IPS-18c (cell line): ENCODE measurements around the gene TRPV2.
"Not testable (repeated sequence)": the region's sequence is repeated elsewhere in the genome, so short reads cannot be mapped to it uniquely, and the experiment has no call there.

Experiments
- H3K4me3 ChIP-seq: 2 replicates; pipeline ENCODE4 v1.7.0; 2013; ENCODE audit warnings: low read depth, mild to moderate bottlenecking, low read length, moderate library complexity; ENCODE audit not compliant: insufficient read depth
- H3K9me3 ChIP-seq: one replicate; pipeline ENCODE4 v1.6.1; 2013; ENCODE audit warnings: mild to moderate bottlenecking, low read length, moderate library complexity; ENCODE audit not compliant: control insufficient read depth, insufficient read depth

Gene TRPV2

DNA sequence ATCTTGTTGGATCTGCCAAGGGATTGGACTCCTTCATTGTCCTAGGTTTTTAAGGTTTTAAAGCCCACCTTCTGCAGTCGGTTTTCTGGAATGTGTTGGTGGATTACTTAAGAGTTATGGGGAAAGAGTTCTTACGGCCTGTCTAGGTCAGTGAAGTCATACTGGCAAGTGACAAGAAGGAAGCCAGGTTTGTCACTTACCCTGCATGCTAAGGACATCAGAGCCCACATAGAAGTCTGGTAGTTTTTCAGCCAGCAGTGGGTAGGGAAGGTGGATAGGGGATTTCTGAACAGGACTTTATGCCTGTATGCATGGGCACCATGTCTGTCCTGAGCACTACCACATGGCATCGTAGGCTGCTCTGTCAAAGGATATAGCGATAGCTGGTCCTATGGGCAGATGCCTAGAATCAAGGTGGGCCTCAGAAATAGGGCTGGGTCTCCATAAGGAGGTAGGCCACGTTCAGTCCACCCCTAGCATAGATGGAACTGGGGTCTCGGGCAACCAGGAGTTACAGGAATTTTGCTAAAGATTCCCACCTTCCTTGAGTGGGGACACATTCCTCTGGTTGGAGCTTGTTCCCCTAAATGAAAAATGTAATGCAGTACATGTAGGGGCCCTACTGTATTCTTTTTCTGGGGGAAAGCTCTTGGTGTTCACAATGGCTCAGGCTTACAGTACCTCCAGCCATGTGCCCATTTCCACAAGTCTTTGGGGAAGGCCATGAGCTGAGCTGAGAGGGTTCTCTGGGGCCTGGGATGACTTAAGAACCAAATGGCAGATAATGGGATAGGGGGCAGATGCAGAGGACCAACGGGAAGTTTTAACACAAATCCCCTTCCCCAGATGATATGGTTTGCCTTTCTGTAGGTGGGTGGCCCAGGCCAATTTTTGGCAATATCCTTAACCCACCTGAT is 27.5 kb downstream of the TRPV2 start:
- Histone ChIP-seq H3K9me3 (no peaks in the 10 kb centered on the region), H3K4me3 (no peak overlapping the region)

DNA sequence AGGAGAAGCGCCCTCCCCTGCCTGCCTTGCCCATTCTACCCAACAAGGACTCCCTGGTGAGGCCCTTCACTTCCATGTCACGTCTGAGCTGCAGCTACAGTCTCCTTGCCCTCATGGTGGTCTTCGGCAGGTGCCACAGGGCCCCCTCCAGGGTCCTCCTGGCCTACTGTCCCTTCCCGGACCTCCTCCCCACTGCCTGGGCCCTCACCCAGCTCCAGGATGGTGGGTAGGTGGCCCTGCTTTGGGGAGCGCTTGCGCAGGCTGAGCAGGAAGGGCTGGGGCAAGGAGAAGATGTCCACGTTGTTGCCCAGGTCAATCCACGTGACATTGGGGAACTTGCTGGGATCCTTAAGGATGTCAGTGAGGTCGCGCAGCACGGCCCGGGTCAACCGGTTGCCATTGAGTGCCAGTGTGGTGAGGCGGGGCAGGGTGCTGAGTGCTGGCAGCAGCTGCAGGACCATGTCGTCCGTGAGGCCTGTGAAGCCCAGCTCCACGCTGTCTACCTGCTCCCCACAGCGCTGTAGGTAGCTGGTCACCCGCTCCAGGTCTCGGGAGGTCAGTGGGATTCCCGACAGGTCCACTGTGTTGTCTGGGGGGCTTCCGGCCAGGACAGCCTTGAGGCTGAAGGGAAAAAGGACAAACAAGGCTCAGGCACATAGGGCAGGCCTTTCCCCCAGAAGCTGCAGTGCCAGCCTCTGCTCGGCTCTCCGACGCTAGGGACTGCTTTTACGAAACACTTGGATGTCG is 28.3 kb downstream of the TRPV2 start:
- H3K4me3 ChIP-seq, result no peak overlapping the region
- H3K9me3 ChIP-seq, result no peaks in the 10 kb centered on the region

DNA sequence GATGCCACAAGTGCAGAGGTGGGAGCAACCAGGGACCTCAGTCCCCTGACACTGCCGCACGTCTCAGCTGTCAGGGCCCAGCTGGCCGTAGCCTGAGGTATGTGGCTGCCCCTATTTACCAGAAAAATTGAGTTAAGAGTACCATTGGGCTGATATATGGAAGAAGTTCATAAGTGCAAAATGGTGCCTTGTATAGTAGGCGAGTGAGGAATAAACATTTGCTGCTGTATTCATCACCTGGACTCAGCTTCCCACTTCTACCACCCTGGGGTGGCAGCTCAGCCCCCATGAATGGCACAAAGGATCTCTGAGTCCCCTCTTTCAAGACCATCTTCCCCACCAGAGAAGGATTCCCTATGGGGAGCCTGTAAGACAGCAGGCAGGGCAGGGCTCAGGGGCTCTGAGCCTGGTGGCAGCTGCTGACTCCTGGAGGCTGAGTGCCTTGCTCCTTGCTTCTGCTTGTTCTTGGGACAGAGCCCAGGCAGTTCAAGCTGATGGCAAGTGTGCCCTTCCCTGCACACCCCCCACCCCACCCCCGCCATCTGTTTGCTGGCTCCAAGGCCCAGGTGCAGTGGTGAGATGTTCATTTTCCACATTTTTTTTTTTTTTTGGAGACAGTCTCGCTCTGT is 29.0 kb downstream of the TRPV2 start:
- H3K9me3 ChIP-seq, result no peaks in the 10 kb centered on the region
- no peak overlapping the region for H3K4me3 ChIP-seq

DNA sequence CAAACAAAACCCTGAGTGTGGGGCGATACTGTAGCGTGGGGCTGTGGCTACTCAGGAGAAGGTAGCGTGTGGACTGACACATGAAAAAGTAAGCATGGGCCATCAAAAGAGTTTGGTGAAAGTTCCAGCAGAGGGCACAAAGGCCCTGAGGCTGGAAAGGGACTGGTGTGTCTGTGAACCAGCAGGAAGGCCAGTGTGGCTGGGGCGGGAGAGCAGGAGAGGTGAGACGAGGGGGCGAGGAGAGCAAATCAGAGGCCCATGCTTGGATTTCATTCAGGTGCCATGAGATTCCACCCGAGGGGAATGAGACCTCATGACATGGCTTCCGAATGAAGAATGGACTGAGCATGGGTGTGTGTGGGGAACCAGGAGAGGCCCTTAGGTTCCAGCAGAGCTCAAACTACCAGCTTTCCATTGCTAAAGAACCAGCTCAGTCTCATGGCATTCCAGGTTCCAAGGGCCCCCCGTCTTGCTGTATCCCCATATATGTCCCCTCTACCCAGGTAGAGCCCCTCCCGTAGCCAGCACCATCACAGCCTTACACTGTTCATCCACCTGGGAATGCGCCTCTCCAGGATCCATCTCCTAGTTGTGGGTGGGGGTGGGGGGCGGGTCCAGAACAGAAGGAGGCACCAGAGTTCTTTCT is 31.1 kb downstream of the TRPV2 start:
- H3K4me3 ChIP-seq, result no peak overlapping the region

DNA sequence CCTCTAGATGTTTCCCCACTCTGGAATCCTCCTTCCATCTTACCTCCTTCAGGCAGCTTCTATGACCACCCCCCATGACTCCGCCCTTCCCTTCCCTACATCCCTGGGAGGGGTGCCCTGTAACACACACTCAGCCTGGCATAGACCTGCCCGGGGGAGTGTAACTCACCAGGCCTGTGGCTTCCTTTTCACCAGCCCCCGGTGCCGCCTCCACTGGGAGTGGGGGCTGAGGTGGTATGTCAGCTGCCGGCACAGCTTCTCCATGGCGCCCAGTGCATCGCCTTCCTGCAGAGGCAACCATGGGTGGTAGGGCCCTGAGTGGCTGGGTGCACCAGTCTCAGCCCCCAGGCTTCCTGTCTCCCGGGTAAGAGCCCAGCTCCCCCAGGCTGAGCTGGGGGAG is 32.3 kb downstream of the TRPV2 start:
- Histone ChIP-seq H3K9me3 (no peaks in the 10 kb centered on the region), H3K4me3 (no peak overlapping the region)

More for the DNA sequence above, 31.1 kb downstream of the TRPV2 start:
- H3K9me3 ChIP-seq, result no peaks in the 10 kb centered on the region

DNA sequence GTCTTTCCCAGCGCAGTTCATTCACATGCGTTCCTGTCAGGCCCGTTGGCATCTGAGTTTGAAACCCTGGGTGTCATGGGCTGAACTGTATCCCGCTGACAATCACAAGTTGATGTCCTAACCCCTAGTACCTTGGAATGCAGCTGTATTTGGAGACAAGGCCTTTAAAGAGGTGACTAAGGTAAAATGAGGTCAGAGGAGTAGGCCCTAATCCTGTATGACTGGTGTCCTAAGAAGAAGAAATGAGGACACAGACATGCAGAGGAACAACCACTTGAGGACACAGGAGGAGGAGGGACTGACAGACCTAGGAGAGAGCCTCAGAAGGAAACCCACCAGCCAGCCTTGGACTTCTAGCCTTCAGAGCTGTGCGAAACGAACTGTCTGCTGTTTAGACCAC is 33.1 kb downstream of the TRPV2 start:
- no peaks in the 10 kb centered on the region for H3K9me3 ChIP-seq
- no peak overlapping the region for H3K4me3 ChIP-seq

DNA sequence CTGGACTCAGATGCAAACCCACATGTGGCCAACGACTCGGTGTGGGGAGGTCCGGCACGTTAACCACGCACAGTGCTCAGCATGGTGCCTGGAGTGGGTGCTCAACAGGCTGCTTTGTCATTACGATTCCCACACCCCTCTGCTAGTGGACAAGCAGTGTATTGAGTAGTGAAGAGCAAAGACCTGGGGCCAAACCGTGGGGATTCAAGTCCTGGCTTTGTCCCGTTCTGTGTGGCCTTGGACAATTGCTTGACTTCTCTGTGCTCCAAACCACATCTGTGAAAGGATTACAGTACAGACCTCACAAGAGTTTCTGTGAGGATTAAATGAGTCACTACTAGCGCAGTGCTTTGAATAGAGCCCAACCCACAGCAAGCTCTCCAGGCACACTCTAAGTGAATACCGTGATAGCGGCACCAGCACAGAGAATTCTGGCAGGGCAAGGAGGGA is 33.8 kb downstream of the TRPV2 start:
- H3K4me3 ChIP-seq, result no peak overlapping the region
- no peaks in the 10 kb centered on the region for H3K9me3 ChIP-seq

DNA sequence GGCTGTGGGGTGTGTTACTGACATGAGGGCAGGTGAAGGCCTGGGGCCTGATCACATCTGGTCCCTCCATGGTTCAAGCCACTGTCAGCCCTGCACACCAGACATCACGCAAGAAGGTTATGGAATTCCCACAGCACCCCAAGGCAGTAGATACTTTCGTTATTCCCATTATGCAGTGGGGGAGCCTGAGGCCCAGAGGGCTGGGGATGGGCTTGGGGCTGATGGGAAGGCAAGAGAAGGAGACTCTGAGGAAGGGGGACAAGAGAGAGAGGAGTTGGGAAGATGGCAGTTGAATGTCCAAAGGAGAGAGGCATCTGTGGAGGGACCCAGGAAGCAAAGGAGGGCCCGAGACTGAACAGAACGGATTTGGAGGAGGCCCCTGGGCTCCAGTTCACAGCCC is 34.7 kb downstream of the TRPV2 start:
- no peak overlapping the region for H3K4me3 ChIP-seq

DNA sequence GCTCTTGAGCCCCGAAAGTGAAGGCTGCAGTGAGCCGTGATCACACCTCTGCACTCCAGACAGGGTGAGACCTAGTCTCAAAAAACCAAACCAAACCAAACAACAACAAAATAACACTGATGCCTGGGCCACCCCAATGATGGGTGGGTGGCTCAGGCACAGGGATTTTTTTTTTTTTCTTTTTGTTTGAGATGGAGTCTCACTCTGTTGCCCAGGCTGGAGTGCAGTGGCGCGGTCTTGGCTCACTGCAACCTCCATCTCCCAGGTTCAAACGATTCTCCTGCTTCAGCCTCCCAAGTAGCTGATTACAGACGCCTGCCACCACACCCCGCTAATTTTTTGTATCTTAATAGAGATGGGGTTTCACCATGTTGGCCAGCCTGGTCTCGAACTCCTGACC is 36.9 kb downstream of the TRPV2 start:
- H3K9me3 ChIP-seq, H3K4me3 ChIP-seq: not testable (repeated sequence)

More for the DNA sequence above, 34.7 kb downstream of the TRPV2 start:
- H3K9me3 ChIP-seq, result no peaks in the 10 kb centered on the region

DNA sequence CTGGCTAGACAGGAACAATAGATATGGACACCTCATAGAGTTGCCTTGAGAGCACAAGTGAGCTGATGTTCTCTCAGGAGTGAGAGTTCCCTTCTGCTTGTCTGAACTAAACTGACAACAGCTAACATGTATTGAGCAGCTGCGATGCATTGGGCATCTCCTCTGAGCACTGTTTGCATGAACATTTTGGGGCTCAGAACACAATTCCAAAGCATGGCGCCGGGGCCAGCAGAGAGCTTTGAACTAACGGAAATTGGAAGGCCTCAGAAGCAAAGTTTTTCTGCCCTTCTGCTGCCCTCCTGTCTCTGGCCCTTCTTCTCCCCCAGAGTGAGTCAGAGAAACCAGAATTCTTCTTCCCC is 38.1 kb downstream of the TRPV2 start:
- H3K4me3 ChIP-seq, result no peak overlapping the region
- no peaks in the 10 kb centered on the region for H3K9me3 ChIP-seq

DNA sequence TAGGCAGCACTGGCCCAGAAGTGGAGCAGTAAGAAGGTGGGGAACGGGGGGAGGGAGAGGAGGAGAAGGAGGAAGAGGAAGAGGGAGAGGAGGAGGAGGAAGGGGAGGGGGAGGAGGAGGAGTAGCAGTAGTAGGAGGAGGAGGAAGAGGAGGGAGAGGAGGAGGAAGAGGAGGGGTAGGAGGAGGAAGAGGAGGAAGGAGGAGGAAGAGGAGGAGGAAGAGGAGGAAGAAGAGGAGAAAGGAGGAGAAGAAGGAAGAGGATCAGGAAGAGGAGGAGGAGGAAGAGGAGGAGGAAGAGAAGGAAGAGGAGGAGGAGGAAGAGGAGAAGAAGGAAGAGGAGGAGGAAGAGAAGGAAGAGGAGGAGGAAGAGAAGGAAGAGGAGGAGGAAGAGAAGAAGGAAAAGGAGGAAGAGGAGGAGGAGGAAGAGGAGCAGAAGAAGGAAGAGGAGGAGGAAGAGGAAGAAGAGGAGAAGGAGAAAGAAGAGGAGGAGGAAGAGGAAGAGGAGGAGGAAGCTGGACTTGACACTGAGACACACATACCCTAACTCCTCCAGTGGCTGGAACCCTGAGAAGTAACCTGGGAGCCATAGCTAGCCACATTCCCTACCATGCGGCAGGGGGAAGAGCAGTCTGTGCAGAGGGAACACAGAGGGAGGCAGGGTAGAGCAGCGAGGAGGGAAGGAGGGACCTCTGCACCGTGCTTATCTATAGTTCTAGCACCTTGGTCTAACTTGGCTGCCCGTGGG is 40.8 kb downstream of the TRPV2 start:
- Histone ChIP-seq H3K4me3 (no peak overlapping the region), H3K9me3 (no peaks in the 10 kb centered on the region)

DNA sequence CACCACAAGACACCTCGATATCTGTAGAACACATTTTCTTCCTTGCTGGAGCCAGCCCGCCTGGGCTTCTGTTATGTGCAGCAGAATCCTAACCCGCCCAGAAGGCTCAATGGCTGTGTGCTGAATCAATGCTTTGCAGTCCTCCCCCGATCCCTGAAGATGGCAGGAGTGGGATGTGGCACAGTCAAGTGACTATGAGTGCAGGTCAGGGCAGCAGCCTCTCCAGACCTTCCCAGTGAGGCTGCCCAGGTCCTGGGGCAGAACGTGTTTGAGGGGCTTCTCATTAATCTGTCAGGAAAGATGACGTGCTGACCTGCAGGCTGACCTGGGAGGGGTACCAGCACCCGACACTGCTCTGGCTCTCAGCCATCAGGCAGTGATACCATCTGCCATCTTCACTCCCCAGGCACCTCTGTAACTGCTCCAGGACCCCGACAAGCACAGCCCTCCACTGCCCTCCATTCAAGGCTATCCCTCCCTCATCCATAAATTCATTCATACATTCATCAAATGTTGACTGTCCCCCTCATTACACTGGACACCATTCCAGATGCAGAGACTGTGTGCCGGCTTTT is 41.5 kb downstream of the TRPV2 start:
- Histone ChIP-seq H3K4me3 (no peak overlapping the region), H3K9me3 (no peaks in the 10 kb centered on the region)

DNA sequence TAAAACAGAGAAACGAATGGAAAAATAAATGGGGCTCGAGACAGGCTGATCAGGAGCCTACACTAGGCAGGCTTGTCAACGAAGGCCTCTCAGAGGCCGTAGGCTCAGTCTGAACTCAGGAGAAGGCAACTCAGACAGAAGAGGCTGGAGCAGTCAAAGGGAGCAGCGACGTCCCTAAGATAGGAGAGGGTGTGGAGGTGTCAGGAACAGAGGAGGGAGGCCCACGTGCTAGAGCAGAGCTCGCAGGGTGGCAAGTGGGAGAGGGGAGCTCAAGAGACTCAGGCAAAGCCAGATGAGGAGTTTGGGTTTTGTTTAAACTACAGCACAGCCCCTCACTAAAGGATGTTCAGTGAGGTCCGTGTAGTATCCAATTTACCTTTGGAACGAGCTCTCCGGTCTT is 43.9 kb downstream of the TRPV2 start:
- H3K4me3 ChIP-seq, result no peak overlapping the region

DNA sequence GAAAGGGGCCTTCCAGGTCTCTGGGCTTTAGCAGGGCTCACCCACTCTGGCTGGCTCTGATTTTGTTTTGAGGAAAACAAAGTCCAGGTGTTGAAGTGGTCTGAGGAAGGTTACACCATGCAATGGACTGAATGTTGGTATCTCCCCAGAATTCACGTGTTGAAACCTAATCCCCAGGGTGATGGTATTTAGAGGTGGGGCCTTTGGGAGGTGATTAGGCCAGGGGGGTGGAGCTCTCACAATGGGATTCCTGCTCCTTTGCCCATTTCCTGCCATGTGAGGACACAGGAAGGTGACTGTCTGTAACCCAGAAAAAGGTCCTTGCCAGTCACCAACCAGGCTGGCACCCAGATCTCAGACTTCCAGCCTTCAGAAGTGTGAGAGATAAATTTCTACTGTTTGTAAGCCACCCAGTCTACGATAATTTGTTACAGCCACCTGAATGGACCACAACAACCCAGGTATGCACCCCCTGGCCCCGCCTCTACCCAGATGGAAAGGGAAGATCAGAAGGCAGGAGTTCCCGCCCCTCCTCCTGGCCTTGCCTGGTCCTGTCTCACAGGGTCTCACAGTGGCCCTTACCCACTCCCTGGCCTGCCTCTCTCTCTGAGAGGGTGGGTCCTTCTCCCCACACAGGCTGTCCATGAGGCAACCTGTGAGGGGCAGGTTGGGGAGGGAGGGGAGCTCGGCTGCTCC is 44.6 kb downstream of the TRPV2 start:
- no peak overlapping the region for H3K4me3 ChIP-seq
- no peaks in the 10 kb centered on the region for H3K9me3 ChIP-seq

More for the DNA sequence above, 43.9 kb downstream of the TRPV2 start:
- H3K9me3 ChIP-seq, result no peaks in the 10 kb centered on the region

DNA sequence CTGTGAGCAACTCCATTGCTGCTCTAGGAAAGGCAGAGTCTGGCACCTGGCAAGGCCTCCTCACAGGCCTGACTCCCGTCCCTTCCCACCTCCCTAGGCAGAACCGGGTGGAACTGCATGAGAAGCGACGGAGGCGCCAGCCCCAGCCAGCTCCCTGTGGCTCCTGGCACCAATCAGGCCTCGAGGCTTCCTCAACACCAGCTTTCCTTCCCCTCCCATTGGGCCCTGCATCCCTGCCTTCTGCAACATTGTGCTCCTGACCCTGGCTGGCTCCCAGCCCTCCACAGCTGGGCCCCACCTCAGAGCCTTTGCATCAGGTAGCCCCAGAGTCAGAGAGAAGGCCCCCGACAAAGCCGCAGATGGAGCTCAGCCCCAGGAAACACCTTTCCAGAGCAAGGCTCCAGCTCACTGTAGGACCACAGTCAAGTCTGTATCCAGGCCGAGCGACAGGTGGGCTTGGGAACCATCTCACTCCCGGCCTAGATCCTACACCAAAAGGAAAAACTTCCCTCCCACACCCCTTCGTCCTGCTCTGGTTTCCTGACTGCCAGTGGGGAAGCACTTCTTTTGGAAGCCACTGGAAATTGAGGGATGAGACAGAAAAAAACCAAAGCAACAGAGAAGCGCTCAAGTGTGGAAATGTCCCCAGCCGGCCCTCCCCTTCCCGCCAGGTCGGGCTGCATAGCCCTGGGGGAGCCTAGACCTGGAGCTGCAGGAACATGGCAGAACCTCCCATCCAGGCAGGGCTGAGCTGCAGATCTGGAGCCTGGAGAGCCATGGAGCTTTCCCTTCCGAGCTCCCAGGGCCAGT is 45.6 kb downstream of the TRPV2 start:
- Histone ChIP-seq H3K9me3 (no peaks in the 10 kb centered on the region), H3K4me3 (no peak overlapping the region)

DNA sequence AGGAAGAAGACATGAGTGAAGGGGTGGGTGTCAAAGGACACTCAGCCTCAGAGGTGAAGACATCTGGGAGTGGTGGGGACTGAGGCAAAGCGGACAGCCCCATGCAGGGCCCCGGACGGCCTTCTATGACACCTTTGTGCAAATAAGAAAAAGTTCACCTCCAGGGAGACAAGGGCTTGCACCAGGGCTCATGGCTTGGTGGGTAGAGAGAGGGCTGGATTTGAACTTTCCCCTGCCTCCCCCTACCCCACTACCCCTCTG is 46.2 kb downstream of the TRPV2 start:
- Histone ChIP-seq H3K9me3 (no peaks in the 10 kb centered on the region), H3K4me3 (no peak overlapping the region)
